Measurements from ENCODE around the gene LCN1.
A peak's percentile ranks its signal among the peaks of the same experiment; 100 is the strongest.

The LCN1 gene

DNA sequence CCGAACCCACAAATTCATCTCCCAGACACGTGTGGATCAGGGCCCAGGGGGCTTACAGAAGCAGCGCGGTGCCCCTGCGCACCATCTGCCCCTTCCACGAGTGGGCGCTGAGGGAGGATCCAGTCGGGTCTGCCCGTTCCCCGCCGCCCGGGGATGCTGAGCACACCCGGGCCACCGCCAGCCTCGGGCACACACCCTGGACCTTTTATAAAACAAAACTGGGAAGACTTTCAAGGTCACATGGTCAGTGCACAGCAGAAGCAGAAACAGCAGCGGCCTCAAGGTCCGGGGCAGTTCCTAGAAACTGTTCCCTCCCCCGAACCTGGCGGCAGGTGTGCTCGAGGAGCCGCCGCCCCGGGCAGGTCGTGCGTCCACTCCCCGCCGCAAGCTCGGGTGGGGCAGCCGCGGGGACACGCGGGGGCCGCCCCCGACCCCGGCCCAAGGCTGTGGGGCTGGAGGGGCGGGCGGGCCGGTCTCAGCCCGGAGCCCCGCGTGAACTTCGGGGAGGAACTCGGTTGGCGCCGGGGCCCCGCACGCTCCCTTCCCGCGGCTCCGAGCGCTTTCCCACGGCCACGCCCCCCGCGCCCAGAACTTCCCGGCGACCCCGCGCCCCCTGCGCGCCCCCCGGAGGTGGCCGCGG, 42.3 kb upstream of the LCN1 start:
- peak overlapping the region; percentile 20; the same call in 1 of the 2 replicates for H3K27ac ChIP-seq (ENCODE audit: low read length)
- H2AFZ ChIP-seq (ENCODE audit: low read length): peak overlapping the region; percentile 71
- 0 out of 2 replicates have a peak, but pooled peaks cover 6% of the 10 kb centered on the region for H3K4me1 ChIP-seq (ENCODE audit: low read length)
- DNase-seq: peak; percentile 72
- H3K4me3 ChIP-seq (ENCODE audit: low read length): peak overlapping the region; percentile 44
- no peaks in the 10 kb centered on the region for H3K36me3 ChIP-seq (replicated peaks; ENCODE audit: insufficient read depth, low read length)
- peak overlapping the region; percentile 68; the same call in 1 of the 2 replicates for H3K4me2 ChIP-seq (ENCODE audit: low read depth, low read length)
- H3K9me3 ChIP-seq (replicated peaks; ENCODE audit: insufficient read depth, low read length): no peaks in the 10 kb centered on the region
- H3K27me3 ChIP-seq (replicated peaks; ENCODE audit: insufficient read depth, low read length): peaks cover 10% of the 10 kb centered on the region
- H3F3A ChIP-seq (ENCODE audit: insufficient read depth, low read length): peaks cover 20% of the 10 kb centered on the region
- H3K9ac ChIP-seq (ENCODE audit: low read length): peak overlapping the region; percentile 27; the same call in 1 of the 2 replicates
- H3K9me2 ChIP-seq (replicated peaks; ENCODE audit: insufficient read depth, low read length): no peaks in the 10 kb centered on the region
- TF ChIP-seq EZH2 (optimal IDR thresholded peaks at IDR 0.05; ENCODE audit: low read depth, low read length): no peak
- TF ChIP-seq, protein P1, sequence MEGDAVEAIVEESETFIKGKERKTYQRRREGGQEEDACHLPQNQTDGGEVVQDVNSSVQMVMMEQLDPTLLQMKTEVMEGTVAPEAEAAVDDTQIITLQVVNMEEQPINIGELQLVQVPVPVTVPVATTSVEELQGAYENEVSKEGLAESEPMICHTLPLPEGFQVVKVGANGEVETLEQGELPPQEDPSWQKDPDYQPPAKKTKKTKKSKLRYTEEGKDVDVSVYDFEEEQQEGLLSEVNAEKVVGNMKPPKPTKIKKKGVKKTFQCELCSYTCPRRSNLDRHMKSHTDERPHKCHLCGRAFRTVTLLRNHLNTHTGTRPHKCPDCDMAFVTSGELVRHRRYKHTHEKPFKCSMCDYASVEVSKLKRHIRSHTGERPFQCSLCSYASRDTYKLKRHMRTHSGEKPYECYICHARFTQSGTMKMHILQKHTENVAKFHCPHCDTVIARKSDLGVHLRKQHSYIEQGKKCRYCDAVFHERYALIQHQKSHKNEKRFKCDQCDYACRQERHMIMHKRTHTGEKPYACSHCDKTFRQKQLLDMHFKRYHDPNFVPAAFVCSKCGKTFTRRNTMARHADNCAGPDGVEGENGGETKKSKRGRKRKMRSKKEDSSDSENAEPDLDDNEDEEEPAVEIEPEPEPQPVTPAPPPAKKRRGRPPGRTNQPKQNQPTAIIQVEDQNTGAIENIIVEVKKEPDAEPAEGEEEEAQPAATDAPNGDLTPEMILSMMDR (IDR thresholded peaks at IDR 0.05; ENCODE audit: low read length): no peak
- no peak for TF ChIP-seq EZH2phosphoT487 (IDR thresholded peaks at IDR 0.05; ENCODE audit: low read length)
- peaks cover 5% of the 10 kb centered on the region; the same call in 1 of the 2 replicates for H3K79me2 ChIP-seq (ENCODE audit: low read length)
- H4K20me1 ChIP-seq (ENCODE audit: insufficient read depth, low read length): no peaks in the 10 kb centered on the region

DNA sequence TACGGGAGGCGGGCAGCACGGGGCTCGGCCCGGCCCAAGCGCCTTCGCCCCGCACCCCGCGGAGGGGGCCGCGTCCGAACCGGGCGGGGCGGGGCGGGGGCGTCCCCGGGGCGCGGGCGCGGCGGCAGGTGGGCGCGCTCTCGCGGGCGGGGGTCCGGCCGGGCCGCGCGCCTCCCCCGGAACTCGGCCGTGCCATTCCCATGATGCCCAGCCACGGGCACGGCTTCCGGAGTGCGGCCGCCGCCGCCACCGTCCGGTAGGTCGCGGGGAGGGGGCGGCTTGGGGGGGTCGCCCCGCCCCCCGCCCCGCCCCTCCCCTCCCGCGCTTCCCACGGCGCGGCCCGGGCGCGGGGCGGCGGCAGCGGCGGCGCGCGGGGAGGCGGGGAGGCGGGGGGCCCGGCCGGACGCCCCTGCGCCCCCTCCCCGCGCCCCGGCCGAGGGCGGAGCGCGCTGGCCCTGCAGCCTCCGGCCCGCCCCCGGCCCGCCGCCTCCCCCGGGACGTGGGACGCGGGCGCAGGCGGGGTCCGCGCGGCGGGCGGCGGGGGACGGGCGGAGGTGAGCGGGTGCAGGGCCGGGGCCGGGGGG, 41.7 kb upstream of the LCN1 start, which contains the start of gene PPP1R26:
PPP1R26 (plus strand) TSS at position 314 of the 584 bp plus-strand sequence. CDS start 4,729 bp downstream, outside the sequence.
- Histone ChIP-seq H3K4me3 (ENCODE audit: low read length) (peak within 1 kb of the TSS; percentile 89), H3K9me3 (replicated peaks; ENCODE audit: insufficient read depth, low read length) (no peaks in the 10 kb centered on the region), H3K27me3 (replicated peaks; ENCODE audit: insufficient read depth, low read length) (peaks cover 4% of the 10 kb centered on the region), H3F3A (ENCODE audit: insufficient read depth, low read length) (peaks cover 20% of the 10 kb centered on the region), H3K9ac (ENCODE audit: low read length) (peak within 1 kb of the TSS; percentile 42; the same call in 1 of the 2 replicates), H3K36me3 (replicated peaks; ENCODE audit: insufficient read depth, low read length) (no peaks in the 10 kb centered on the region), H3K27ac (ENCODE audit: low read length) (peak within 1 kb of the TSS; percentile 20; the same call in 1 of the 2 replicates), H3K9me2 (replicated peaks; ENCODE audit: insufficient read depth, low read length) (no peaks in the 10 kb centered on the region), H3K79me2 (ENCODE audit: low read length) (peaks cover 5% of the 10 kb centered on the region; the same call in 1 of the 2 replicates), H2AFZ (ENCODE audit: low read length) (peak within 1 kb of the TSS; percentile 93), H3K4me1 (ENCODE audit: low read length) (0 out of 2 replicates have a peak, but pooled peaks cover 6% of the 10 kb centered on the region), H3K4me2 (ENCODE audit: low read depth, low read length) (peak within 1 kb of the TSS; percentile 95), H4K20me1 (ENCODE audit: insufficient read depth, low read length) (no peaks in the 10 kb centered on the region)
- TF ChIP-seq EZH2 (optimal IDR thresholded peaks at IDR 0.05; ENCODE audit: low read depth, low read length): no peak
- no peak for TF ChIP-seq EZH2phosphoT487 (IDR thresholded peaks at IDR 0.05; ENCODE audit: low read length)
- TF ChIP-seq, protein P1 (IDR thresholded peaks at IDR 0.05; ENCODE audit: low read length): no peak
- peak; percentile 43 for DNase-seq

DNA sequence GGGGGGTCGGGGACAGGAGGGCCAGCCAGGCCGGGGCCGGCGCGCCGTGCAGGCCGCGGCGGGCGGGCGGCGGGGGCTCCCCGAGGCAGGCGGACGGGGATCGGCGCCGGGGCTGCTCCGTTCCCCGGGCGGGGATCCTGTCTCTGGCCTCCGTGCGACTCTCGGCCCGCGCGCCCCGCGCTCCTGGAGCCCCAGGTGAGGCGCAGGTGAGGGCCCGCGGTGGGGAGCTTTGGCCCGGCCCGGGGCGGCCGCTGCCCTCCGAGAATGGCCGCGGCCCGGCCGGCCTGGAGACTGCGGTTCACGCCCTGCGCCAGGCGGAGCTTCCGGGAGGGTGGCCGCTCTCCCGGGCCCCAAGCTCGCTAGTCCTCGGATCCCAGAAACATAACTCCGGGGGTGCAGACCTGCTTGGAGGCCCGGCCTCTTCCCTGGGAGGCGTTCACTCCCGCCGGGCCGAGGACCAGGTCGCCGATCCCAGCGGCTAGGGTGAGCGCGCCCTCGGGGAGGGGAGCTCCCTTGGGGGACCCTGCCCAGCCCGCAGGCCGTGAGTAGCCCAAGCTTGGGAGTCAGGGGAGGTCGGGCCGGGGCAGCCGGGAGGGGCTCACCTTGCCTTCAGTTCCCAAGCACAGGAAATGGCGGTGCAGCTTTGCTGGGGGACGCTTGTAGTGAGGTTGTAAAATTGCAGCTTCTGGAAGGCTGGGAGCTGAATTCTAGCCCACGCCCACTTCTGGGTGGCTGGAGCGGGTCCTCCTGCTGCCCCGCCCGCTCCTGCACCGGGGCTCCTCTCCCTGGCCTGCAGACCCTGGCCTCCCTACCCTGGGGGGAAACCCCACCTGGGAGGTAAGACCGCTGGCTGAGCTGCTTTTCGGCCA, 40.9 kb upstream of the LCN1 start:
- H3K4me1 ChIP-seq (ENCODE audit: low read length): 0 out of 2 replicates have a peak, but pooled peaks cover 6% of the 10 kb centered on the region
- no peaks in the 10 kb centered on the region for H4K20me1 ChIP-seq (ENCODE audit: insufficient read depth, low read length)
- H3K27me3 ChIP-seq (replicated peaks; ENCODE audit: insufficient read depth, low read length): no peaks in the 10 kb centered on the region
- peak overlapping the region; percentile 89 for H3K4me3 ChIP-seq (ENCODE audit: low read length)
- H3K9me2 ChIP-seq (replicated peaks; ENCODE audit: insufficient read depth, low read length): no peaks in the 10 kb centered on the region
- no peaks in the 10 kb centered on the region for H3K36me3 ChIP-seq (replicated peaks; ENCODE audit: insufficient read depth, low read length)
- no peak for TF ChIP-seq EZH2phosphoT487 (IDR thresholded peaks at IDR 0.05; ENCODE audit: low read length)
- TF ChIP-seq, protein P1 (IDR thresholded peaks at IDR 0.05; ENCODE audit: low read length): no peak
- no peak for TF ChIP-seq EZH2 (optimal IDR thresholded peaks at IDR 0.05; ENCODE audit: low read depth, low read length)
- H2AFZ ChIP-seq (ENCODE audit: low read length): peak overlapping the region; percentile 93
- H3F3A ChIP-seq (ENCODE audit: insufficient read depth, low read length): peaks cover 20% of the 10 kb centered on the region
- peak overlapping the region; percentile 95 for H3K4me2 ChIP-seq (ENCODE audit: low read depth, low read length)
- DNase-seq: peak; percentile 25
- H3K9me3 ChIP-seq (replicated peaks; ENCODE audit: insufficient read depth, low read length): no peaks in the 10 kb centered on the region
- H3K9ac ChIP-seq (ENCODE audit: low read length): peak overlapping the region; percentile 42; the same call in 1 of the 2 replicates
- no peak overlapping the region for H3K27ac ChIP-seq (ENCODE audit: low read length)
- peaks cover 5% of the 10 kb centered on the region; the same call in 1 of the 2 replicates for H3K79me2 ChIP-seq (ENCODE audit: low read length)

Measured in MM.1S (cell line).